Measurements from ENCODE around the gene MPC2.

MPC2 gene

GRCh38 chr1:167936930-167937708 lies at the start of gene MPC2:
Gene MPC2 (minus strand): TSS chr1:167937072. CDS start chr1:167935841, 1,231 bp downstream.
- DNase-seq (ENCODE audit: low read depth in 2 of 2): peak; percentile 42 to 61

GRCh38 chr1:167984886-167985489 lies 48.1 kb upstream of the MPC2 start:
- no peak for DNase-seq (ENCODE audit: low read depth in 2 of 2)

- DNase-seq (ENCODE audit: low read depth in 2 of 2): no peak
These were observed 47.0 kb upstream of the MPC2 start for GRCh38 chr1:167983797-167984420.

- DNase-seq (ENCODE audit: low read depth in 2 of 2): no peak
These were observed 45.1 kb upstream of the MPC2 start for GRCh38 chr1:167981933-167982332.

GRCh38 chr1:167977245-167977644 lies 40.4 kb upstream of the MPC2 start:
- DNase-seq (ENCODE audit: low read depth in 2 of 2): no peak

- no peak for DNase-seq (ENCODE audit: low read depth in 2 of 2)
These were observed 37.8 kb upstream of the MPC2 start for GRCh38 chr1:167974698-167975097.

GRCh38 chr1:167973832-167974231 lies 37.0 kb upstream of the MPC2 start:
- no peak for DNase-seq (ENCODE audit: low read depth in 2 of 2)

- no peak for DNase-seq (ENCODE audit: low read depth in 2 of 2)
These were observed 31.7 kb upstream of the MPC2 start for GRCh38 chr1:167968569-167968968.

GRCh38 chr1:167966050-167966449 lies 29.2 kb upstream of the MPC2 start:
- DNase-seq (ENCODE audit: low read depth in 2 of 2): no peak

GRCh38 chr1:167964646-167965045 lies 27.8 kb upstream of the MPC2 start:
- no peak for DNase-seq (ENCODE audit: low read depth in 2 of 2)

- no peak for DNase-seq (ENCODE audit: low read depth in 2 of 2)
These were observed 20.8 kb upstream of the MPC2 start for GRCh38 chr1:167957710-167958109.

- DNase-seq (ENCODE audit: low read depth in 2 of 2): no peak
These were observed 19.0 kb upstream of the MPC2 start for GRCh38 chr1:167955915-167956314.

- DNase-seq (ENCODE audit: low read depth in 2 of 2): no peak
These were observed 13.7 kb upstream of the MPC2 start for GRCh38 chr1:167950569-167950968.

GRCh38 chr1:167949785-167950184 lies 12.9 kb upstream of the MPC2 start:
- no peak for DNase-seq (ENCODE audit: low read depth in 2 of 2)

GRCh38 chr1:167947733-167948132 lies 10.9 kb upstream of the MPC2 start:
- no peak for DNase-seq (ENCODE audit: low read depth in 2 of 2)

GRCh38 chr1:167943541-167943940 lies 6.7 kb upstream of the MPC2 start:
- DNase-seq (ENCODE audit: low read depth in 2 of 2): no peak

- no peak for DNase-seq (ENCODE audit: low read depth in 2 of 2)
These were observed 3.4 kb upstream of the MPC2 start for GRCh38 chr1:167940264-167940663.

- DNase-seq (ENCODE audit: low read depth in 2 of 2): no peak
These were observed 1.3 kb upstream of the MPC2 start for GRCh38 chr1:167938080-167938636.

GRCh38 chr1:167937709-167938010 lies 788 bp upstream of the MPC2 start:
- DNase-seq (ENCODE audit: low read depth in 2 of 2): no peak

GRCh38 chr1:167936068-167936929 lies 573 bp downstream of the MPC2 start, which contains the start of gene DCAF6:
Gene DCAF6 (plus strand): TSS chr1:167936683. CDS start chr1:167936912, 229 bp downstream.
- DNase-seq (ENCODE audit: low read depth in 2 of 2): peak; percentile 93 to 96

- DNase-seq (ENCODE audit: low read depth in 2 of 2): peak in 1 of 2 donors; percentile 2
These were observed 1.4 kb downstream of the MPC2 start for GRCh38 chr1:167935216-167936067.
